ENCODE data around the gene SPOPL. TPM values are rescaled to one million over a fixed set of nuclear protein-coding genes. Genes with fewer than 3 reads are reported as not detected.

The SPOPL gene
- total and polyA plus RNA-seq, 2 of the 4 experiments (the other 2 are of a cell fraction), result 4.8 to 20.3 TPM

DNA sequence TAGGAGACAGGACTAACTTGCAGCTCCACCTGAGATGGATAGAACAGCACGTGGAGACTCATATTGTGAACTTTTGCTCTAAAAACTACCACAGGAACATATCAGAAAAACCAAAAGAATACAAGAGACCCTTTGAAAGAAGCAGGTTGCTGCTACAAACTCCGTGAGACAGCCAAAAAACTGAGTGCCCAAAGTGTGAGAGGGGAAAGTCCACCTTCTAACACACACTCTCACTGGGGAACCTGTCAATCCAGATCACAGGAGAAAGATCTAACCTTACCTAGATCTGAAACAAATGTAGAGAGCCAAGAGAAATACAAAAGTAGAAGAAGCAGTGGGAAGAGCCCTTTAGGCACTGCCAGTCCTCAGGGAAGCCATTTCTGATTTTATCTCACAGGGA lies 46.3 kb upstream of the SPOPL start:
- no peak overlapping the region for H3K9ac ChIP-seq (ENCODE audit: low read depth, low read length)
- H2BK120ac ChIP-seq (ENCODE audit: low read depth, low read length), result no peak overlapping the region
- no peak overlapping the region for H4K91ac ChIP-seq (ENCODE audit: insufficient read depth, low read depth, low read length)
- no peak overlapping the region for H2AK5ac ChIP-seq (ENCODE audit: low read depth, low read length)
- no peak for DNase-seq
- no peaks in the 10 kb centered on the region for H3K9me1 ChIP-seq (ENCODE audit: insufficient read depth, low read length)
- H3K36me3 ChIP-seq (ENCODE audit: control insufficient read depth, insufficient read depth, low read length), result no peaks in the 10 kb centered on the region
- H3K23ac ChIP-seq (ENCODE audit: low read depth, low read length), result no peak overlapping the region
- no TSS peak for BruUV-seq (replicated peaks)
- no peak overlapping the region for H4K8ac ChIP-seq (ENCODE audit: low read depth in 2 of 2, low read length in 2 of 2)
- in situ Hi-C loops (cut with MboI; ENCODE audit: low sequenced_read_pairs), result no loop called here
- intact Hi-C loops (cut with micrococcal nuclease), result no loop called here
- POLR2A ChIA-PET (ENCODE audit: unreplicated experiment), result no interaction called here
- no peak overlapping the region for H2AK9ac ChIP-seq (replicated peaks; ENCODE audit: low read depth, low read length, poor library complexity)
- H2BK20ac ChIP-seq (ENCODE audit: low read depth, low read length), result no peak overlapping the region
- CTCF ChIA-PET, result no interaction called here
- H2BK15ac ChIP-seq (ENCODE audit: low read depth, low read length), result no peak overlapping the region
- TF ChIP-seq MAZ (IDR thresholded peaks at IDR 0.05; ENCODE audit: borderline replicate concordance, low read depth, low read length), result no peak
- no peaks in the 10 kb centered on the region for H3K79me1 ChIP-seq (ENCODE audit: low read depth in 1 of 2, low read length in 2 of 2)
- H2AFZ ChIP-seq (replicated peaks; ENCODE audit: low read length, poor library complexity), result no peak overlapping the region
- H3K14ac ChIP-seq (replicated peaks; ENCODE audit: low read depth, low read length), result no peak overlapping the region
- no peaks in the 10 kb centered on the region for H3K4me1 ChIP-seq (ENCODE audit: control insufficient read depth, insufficient read depth, low read length)
- H3K9me3 ChIP-seq (ENCODE audit: control insufficient read depth, insufficient read depth, low read length), result no peaks in the 10 kb centered on the region
- H3K27ac ChIP-seq (ENCODE audit: insufficient read depth, low read length), result no peak overlapping the region
- H3K4me3 ChIP-seq (ENCODE audit: insufficient read depth, low read depth, low read length), result no peak overlapping the region
- no peak overlapping the region for H3K4me2 ChIP-seq (ENCODE audit: low read depth, low read length)
- H4K20me1 ChIP-seq (ENCODE audit: insufficient read depth, low read length), result no peaks in the 10 kb centered on the region
- ATAC-seq (ENCODE audit: low read depth), result no peak
- H3K56ac ChIP-seq (ENCODE audit: extremely low read depth, insufficient read depth, low read length), result no peak overlapping the region
- no peak overlapping the region for H3K18ac ChIP-seq (ENCODE audit: low read depth, low read length)
- H3K27me3 ChIP-seq (ENCODE audit: control insufficient read depth, insufficient read depth, low read length), result no peaks in the 10 kb centered on the region
- no CpG with 5 or more reads among the region's 2 CpGs for WGBS, 2 experiments (ENCODE audit: extremely low coverage in 2 of 2, insufficient read length in 1 of 2)
- no peak overlapping the region for H3K4ac ChIP-seq (ENCODE audit: low read depth, low read length)
- dilution Hi-C loops (cut with HindIII; ENCODE audit: low sequenced_read_pairs, unreplicated experiment), result no loop called here
- no peak overlapping the region for H2BK5ac ChIP-seq (ENCODE audit: low read depth, low read length, poor library complexity, severe bottlenecking)
- H4K5ac ChIP-seq (ENCODE audit: low read depth, low read length), result no peak overlapping the region
